Right lobe of liver (tissue), 4 donors: Measurements from ENCODE around the gene SRD5A1.

Experiments
- POLR2A ChIP-seq: fragments of 450-650 bp; IDR thresholded peaks from one replicate; pipeline ENCODE4 v1.6.1; 2017; ENCODE audit warnings: antibody characterized with exemption, mild to moderate bottlenecking
- TF ChIP-seq, protein P1 (sequence below), 4 donors: fragments of 200-600 bp in 3 of 4; fragments of 450-650 bp in 1 of 4; IDR thresholded peaks; one replicate each; pipeline versions ENCODE4 v1.5.1 to v1.8.0; 2016 to 2022; ENCODE audit warnings: antibody characterized with exemption in 4 of 4, mild to moderate bottlenecking in 2 of 4
- donor health status: DM: no; HTN: no; CAD: no.
- donor health status: DM: no; HTN: no; CAD: no.
- donor health status: DM: no; HTN: yes; CAD: no.

DNA sequence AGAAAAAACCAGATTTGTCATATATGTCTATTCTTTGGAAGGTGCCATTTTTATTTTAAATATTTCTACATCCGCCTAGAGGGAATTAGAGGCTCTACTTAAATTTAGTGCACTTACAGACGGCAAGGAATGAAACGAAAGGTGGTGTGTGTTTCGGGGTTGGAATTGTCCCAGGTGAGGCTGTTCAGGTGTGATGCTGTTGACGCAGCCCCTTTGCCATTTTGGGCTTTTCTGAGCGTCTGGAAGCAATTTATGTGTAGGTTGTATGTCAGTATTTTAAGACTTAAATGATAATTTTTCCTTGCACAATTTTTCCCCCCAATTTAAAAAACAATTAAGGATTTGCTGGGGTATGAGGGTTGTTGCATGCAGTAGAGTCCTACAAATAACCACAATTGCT lies 82.0 kb downstream of the SRD5A1 start:
- no peak for TF ChIP-seq POLR2A
- TF ChIP-seq, protein P1, sequence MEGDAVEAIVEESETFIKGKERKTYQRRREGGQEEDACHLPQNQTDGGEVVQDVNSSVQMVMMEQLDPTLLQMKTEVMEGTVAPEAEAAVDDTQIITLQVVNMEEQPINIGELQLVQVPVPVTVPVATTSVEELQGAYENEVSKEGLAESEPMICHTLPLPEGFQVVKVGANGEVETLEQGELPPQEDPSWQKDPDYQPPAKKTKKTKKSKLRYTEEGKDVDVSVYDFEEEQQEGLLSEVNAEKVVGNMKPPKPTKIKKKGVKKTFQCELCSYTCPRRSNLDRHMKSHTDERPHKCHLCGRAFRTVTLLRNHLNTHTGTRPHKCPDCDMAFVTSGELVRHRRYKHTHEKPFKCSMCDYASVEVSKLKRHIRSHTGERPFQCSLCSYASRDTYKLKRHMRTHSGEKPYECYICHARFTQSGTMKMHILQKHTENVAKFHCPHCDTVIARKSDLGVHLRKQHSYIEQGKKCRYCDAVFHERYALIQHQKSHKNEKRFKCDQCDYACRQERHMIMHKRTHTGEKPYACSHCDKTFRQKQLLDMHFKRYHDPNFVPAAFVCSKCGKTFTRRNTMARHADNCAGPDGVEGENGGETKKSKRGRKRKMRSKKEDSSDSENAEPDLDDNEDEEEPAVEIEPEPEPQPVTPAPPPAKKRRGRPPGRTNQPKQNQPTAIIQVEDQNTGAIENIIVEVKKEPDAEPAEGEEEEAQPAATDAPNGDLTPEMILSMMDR (IDR thresholded peaks at IDR 0.05) = no peak
